BLaER1 (cell line): ENCODE data around the gene MT1E.
"Not testable (repeated sequence)": the region's sequence is repeated elsewhere in the genome, so short reads cannot be mapped to it uniquely, and the experiment has no call there.

Experiments used
- H3K27ac ChIP-seq: shearing (Covaris generic); formaldehyde crosslinking; 2 replicates; pipeline ENCODE4 v1.8.1; 2022
- H3K27me3 ChIP-seq: shearing (Covaris generic); formaldehyde crosslinking; 2 replicates; pipeline ENCODE4 v1.8.1; 2022
- H3K36me3 ChIP-seq: shearing (Covaris generic); formaldehyde crosslinking; 2 replicates; pipeline ENCODE4 v1.8.1; 2022
- H3K4me1 ChIP-seq: shearing (Covaris generic); formaldehyde crosslinking; 2 replicates; pipeline ENCODE4 v1.8.1; 2022
- H3K4me2 ChIP-seq: shearing (Covaris generic); formaldehyde crosslinking; 2 replicates; pipeline ENCODE4 v1.8.1; 2022
- H3K4me3 ChIP-seq: shearing (Covaris generic); formaldehyde crosslinking; 2 replicates; pipeline ENCODE4 v1.8.1; 2022
- H3K9ac ChIP-seq: shearing (Covaris generic); formaldehyde crosslinking; 2 replicates; pipeline ENCODE4 v1.8.1; 2022
- H3K9me3 ChIP-seq: shearing (Covaris generic); formaldehyde crosslinking; 2 replicates; pipeline ENCODE4 v1.8.1; 2022
- H4K20me1 ChIP-seq: shearing (Covaris generic); formaldehyde crosslinking; 2 replicates; pipeline ENCODE4 v1.8.1; 2022
- Cebpa-rat ChIP-seq: shearing (Covaris generic); IDR thresholded peaks from 2 replicates; pipeline ENCODE4 v1.8.1; 2022

MT1E gene

GRCh38 chr16:56670620-56670934 is 45.0 kb downstream of the MT1E start:
- Histone ChIP-seq H3K4me3 (no peak overlapping the region), H3K4me1 (peaks cover 66% of the 10 kb centered on the region), H4K20me1 (peaks cover 39% of the 10 kb centered on the region), H3K27ac (no peak overlapping the region), H3K4me2 (no peak overlapping the region), H3K27me3 (peaks cover 87% of the 10 kb centered on the region), H3K36me3 (no peaks in the 10 kb centered on the region), H3K9me3 (no peaks in the 10 kb centered on the region), H3K9ac (no peak overlapping the region)
- no peak for TF ChIP-seq Cebpa-rat

- Histone ChIP-seq H3K4me2 (peak overlapping the region; percentile 89), H3K27me3 (peaks cover 87% of the 10 kb centered on the region), H4K20me1 (peaks cover 39% of the 10 kb centered on the region), H3K4me1 (peaks cover 76% of the 10 kb centered on the region)
- not testable (repeated sequence) for H3K9ac ChIP-seq, H3K4me3 ChIP-seq, H3K36me3 ChIP-seq, H3K27ac ChIP-seq, H3K9me3 ChIP-seq
Measured at GRCh38 chr16:56671691-56672090, 46.1 kb downstream of the MT1E start.

GRCh38 chr16:56672171-56672570 is 46.6 kb downstream of the MT1E start:
- peaks cover 87% of the 10 kb centered on the region for H3K27me3 ChIP-seq
- not testable (repeated sequence) for H3K27ac ChIP-seq
- peak overlapping the region; percentile 89 for H3K4me2 ChIP-seq

GRCh38 chr16:56672761-56673536 is 47.4 kb downstream of the MT1E start:
- H3K4me3 ChIP-seq: no peak overlapping the region
- no peaks in the 10 kb centered on the region for H3K9me3 ChIP-seq
- peak overlapping the region; percentile 71; the same call in 1 of the 2 replicates for H3K9ac ChIP-seq
- peaks cover 29% of the 10 kb centered on the region for H4K20me1 ChIP-seq
- peaks cover 83% of the 10 kb centered on the region for H3K27me3 ChIP-seq
- TF ChIP-seq Cebpa-rat: peak; percentile 73
- peaks cover 79% of the 10 kb centered on the region for H3K4me1 ChIP-seq
- H3K36me3 ChIP-seq: no peaks in the 10 kb centered on the region
- no peak overlapping the region for H3K27ac ChIP-seq
- H3K4me2 ChIP-seq: peak overlapping the region; percentile 89

More at GRCh38 chr16:56672171-56672570, 46.6 kb downstream of the MT1E start:
- H3K4me1 ChIP-seq: peaks cover 79% of the 10 kb centered on the region
- peaks cover 36% of the 10 kb centered on the region for H4K20me1 ChIP-seq
- H3K36me3 ChIP-seq, H3K9ac ChIP-seq, H3K4me3 ChIP-seq, H3K9me3 ChIP-seq: not testable (repeated sequence)

- peaks cover 19% of the 10 kb centered on the region for H4K20me1 ChIP-seq
Measured at GRCh38 chr16:56673921-56674320, 48.3 kb downstream of the MT1E start.

GRCh38 chr16:56674570-56674969 is 49.0 kb downstream of the MT1E start:
- peak overlapping the region; percentile 89 for H3K4me2 ChIP-seq
- peaks cover 67% of the 10 kb centered on the region for H3K4me1 ChIP-seq
- peak overlapping the region; percentile 88 for H3K27ac ChIP-seq
- H3K9ac ChIP-seq: peak overlapping the region; percentile 82
- H3K27me3 ChIP-seq: peaks cover 67% of the 10 kb centered on the region
- peak overlapping the region; percentile 65; the same call in 1 of the 2 replicates for H3K4me3 ChIP-seq
- peaks cover 12% of the 10 kb centered on the region; the same call in 1 of the 2 replicates for H4K20me1 ChIP-seq
- H3K9me3 ChIP-seq, H3K36me3 ChIP-seq: not testable (repeated sequence)

More at GRCh38 chr16:56673921-56674320, 48.3 kb downstream of the MT1E start:
- no peaks in the 10 kb centered on the region for H3K36me3 ChIP-seq
- H3K4me3 ChIP-seq: 0 out of 2 replicates have a peak overlapping the region, but pooled peaks have one; percentile 25
- peak overlapping the region; percentile 82 for H3K27ac ChIP-seq
- no peaks in the 10 kb centered on the region for H3K9me3 ChIP-seq
- TF ChIP-seq Cebpa-rat: no peak
- peaks cover 74% of the 10 kb centered on the region for H3K27me3 ChIP-seq
- H3K9ac ChIP-seq: peak overlapping the region; percentile 71; the same call in 1 of the 2 replicates
- H3K4me1 ChIP-seq: peaks cover 73% of the 10 kb centered on the region
- H3K4me2 ChIP-seq: peak overlapping the region; percentile 89

GRCh38 chr16:56675685-56676210 is 50.2 kb downstream of the MT1E start:
- H3K4me3 ChIP-seq: peak overlapping the region; percentile 65
- peak overlapping the region; percentile 89 for H3K4me2 ChIP-seq

More at GRCh38 chr16:56675685-56676210, 50.2 kb downstream of the MT1E start:
- TF ChIP-seq Cebpa-rat: no peak
- H3K27ac ChIP-seq: peak overlapping the region; percentile 88
- H3K4me1 ChIP-seq: peaks cover 65% of the 10 kb centered on the region
- peaks cover 55% of the 10 kb centered on the region for H3K27me3 ChIP-seq
- no peaks in the 10 kb centered on the region for H3K9me3 ChIP-seq
- H4K20me1 ChIP-seq: peaks cover under 1% of the 10 kb centered on the region; the same call in 1 of the 2 replicates
- peak overlapping the region; percentile 82 for H3K9ac ChIP-seq
- no peaks in the 10 kb centered on the region for H3K36me3 ChIP-seq
